ENCODE data around the gene ANKS1B. TPM values are rescaled to one million over a fixed set of nuclear protein-coding genes. Genes with fewer than 3 reads are reported as not detected.

ANKS1B gene
- total RNA-seq, 1 experiment from 2014 or later, result 9.7 TPM

- CTCF ChIA-PET, result no interaction called here
- peaks cover 3% of the 10 kb centered on the region; the same call in 1 of the 2 replicates for H3K9me3 ChIP-seq (ENCODE audit: control insufficient read depth, insufficient read depth, low read depth, low read length)
- intact Hi-C loops (cut with micrococcal nuclease; ENCODE audit: unreplicated experiment), result no loop called here
- POLR2A ChIA-PET, result no interaction called here
- H3K4me1 ChIP-seq (ENCODE audit: control insufficient read depth, insufficient read depth, low read length), result no peaks in the 10 kb centered on the region
- no peaks in the 10 kb centered on the region for H3K27me3 ChIP-seq (ENCODE audit: control insufficient read depth, insufficient read depth, low read length)
- ATAC-seq (no peak), DNase-seq (ENCODE audit: low read depth, low spot score) (no peak)
- no peak overlapping the region for H3K4me3 ChIP-seq (ENCODE audit: low read depth in 2 of 2, low read length in 2 of 2)
- BruUV-seq (replicated peaks), result no TSS peak
- in situ Hi-C loops (cut with HindIII; ENCODE audit: low pct_unique_long_range_greater_than_20kb, low sequenced_read_pairs), result no loop called here
- no peak overlapping the region for H3K27ac ChIP-seq (ENCODE audit: low read length)
- no peak for TF ChIP-seq POLR2AphosphoS5 (IDR thresholded peaks at IDR 0.05; ENCODE audit: low read depth, low read length)
- TF ChIP-seq TCF7L2 (IDR thresholded peaks at IDR 0.05; ENCODE audit: low read depth, low read length), result no peak
- TF ChIP-seq SIN3A (IDR thresholded peaks at IDR 0.05; ENCODE audit: borderline replicate concordance, insufficient read depth, low read depth, low read length), result no peak
- no peak for TF ChIP-seq REST (IDR thresholded peaks at IDR 0.05; ENCODE audit: insufficient read depth in 1 of 2, low read depth in 2 of 2, low read length in 1 of 2)
- TF ChIP-seq CTCF (IDR thresholded peaks at IDR 0.05), result no peak
- no peaks in the 10 kb centered on the region for H3K36me3 ChIP-seq (ENCODE audit: control insufficient read depth, insufficient read depth, low read length)
These were observed 713.7 kb downstream of the ANKS1B start for GRCh38 chr12:99271071-99271470.

- in situ Hi-C loops (cut with HindIII; ENCODE audit: low pct_unique_long_range_greater_than_20kb, low sequenced_read_pairs), result no loop called here
- no peak overlapping the region for H3K4me3 ChIP-seq (ENCODE audit: low read depth in 2 of 2, low read length in 2 of 2)
- ChIA-PET CTCF (interaction anchor here (0.7 kb wide), 1 partner anchor 348 kb away, joined by 3 read pairs; no protein-coding TSS in a partner anchor), POLR2A (no interaction called here)
- no TSS peak for BruUV-seq (replicated peaks)
- no peaks in the 10 kb centered on the region for H3K4me1 ChIP-seq (ENCODE audit: control insufficient read depth, insufficient read depth, low read length)
- H3K27ac ChIP-seq (ENCODE audit: low read length), result no peak overlapping the region
- H3K9me3 ChIP-seq (ENCODE audit: control insufficient read depth, insufficient read depth, low read depth, low read length), result no peaks in the 10 kb centered on the region
- intact Hi-C loops (cut with micrococcal nuclease; ENCODE audit: unreplicated experiment), result no loop called here
- TF ChIP-seq CTCF (IDR thresholded peaks at IDR 0.05) (no peak), TCF7L2 (IDR thresholded peaks at IDR 0.05; ENCODE audit: low read depth, low read length) (no peak), REST (IDR thresholded peaks at IDR 0.05; ENCODE audit: insufficient read depth in 1 of 2, low read depth in 2 of 2, low read length in 1 of 2) (no peak), SIN3A (IDR thresholded peaks at IDR 0.05; ENCODE audit: borderline replicate concordance, insufficient read depth, low read depth, low read length) (no peak), POLR2AphosphoS5 (IDR thresholded peaks at IDR 0.05; ENCODE audit: low read depth, low read length) (no peak)
- no peaks in the 10 kb centered on the region for H3K36me3 ChIP-seq (ENCODE audit: control insufficient read depth, insufficient read depth, low read length)
- no peak for ATAC-seq
- DNase-seq (ENCODE audit: low read depth, low spot score), result no peak
- H3K27me3 ChIP-seq (ENCODE audit: control insufficient read depth, insufficient read depth, low read length), result no peaks in the 10 kb centered on the region
These were observed 717.7 kb downstream of the ANKS1B start for GRCh38 chr12:99267038-99267437.
